Epithelial cell of proximal tubule (primary cell): ENCODE measurements around the gene KCTD19. TPM values are rescaled to one million over a fixed set of nuclear protein-coding genes. Genes with fewer than 3 reads are reported as not detected.
A peak's percentile ranks its signal among the peaks of the same experiment; 100 is the strongest.

Experiments
- DNase-seq: peaks from one replicate; pipeline ENCODE4 v3.0.0-alpha.2; 2011; ENCODE audit warnings: low read depth
- H3K4me3 ChIP-seq: 2 replicates; pipeline ENCODE4 v1.5.1; 2011; ENCODE audit warnings: low read depth, mild to moderate bottlenecking, low read length
- CTCF ChIP-seq: conservative IDR thresholded peaks from 2 replicates; pipeline ENCODE4 v1.5.1; 2012; ENCODE audit warnings: low read depth, mild to moderate bottlenecking, low read length
- total RNA-seq: library from RNA; depleted of rRNA; stranded (reverse); fragments of >200 nt; gene quantifications from 2 replicates; pipeline ENCODE4 v1.2.3, GENCODE V29; 2015

Gene KCTD19
- total RNA-seq, 1 donor from 2014 or later = 0.35 TPM

GRCh38 chr16:67341250-67341649 is 14.7 kb upstream of the KCTD19 start:
- DNase-seq = no peak
- no peak overlapping the region for H3K4me3 ChIP-seq
- TF ChIP-seq CTCF = no peak

DNA sequence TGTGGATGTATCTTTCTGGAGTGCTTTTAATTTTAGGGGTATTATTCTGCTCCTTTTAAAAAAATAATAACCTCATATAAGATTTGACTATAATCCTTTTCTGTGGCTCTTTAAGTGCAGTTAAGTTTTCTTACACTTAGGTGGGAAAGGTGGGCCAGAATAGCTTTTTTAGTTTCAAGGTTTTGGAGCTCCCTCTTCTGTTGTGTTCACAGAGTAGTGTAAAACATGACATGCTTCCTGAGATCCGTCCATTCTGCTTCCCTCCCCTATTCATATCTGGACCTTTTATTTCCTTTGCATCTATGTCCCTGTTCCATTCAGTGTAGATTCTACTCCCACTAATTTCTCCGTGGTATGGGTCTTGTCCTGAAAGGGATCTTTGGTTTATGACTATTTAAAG is 12.9 kb upstream of the KCTD19 start:
- H3K4me3 ChIP-seq = no peak overlapping the region
- no peak for DNase-seq
- TF ChIP-seq CTCF = peak; percentile 50

GRCh38 chr16:67336648-67337047 is 10.1 kb upstream of the KCTD19 start:
- no peak for DNase-seq
- TF ChIP-seq CTCF = no peak
- no peak overlapping the region for H3K4me3 ChIP-seq

DNA sequence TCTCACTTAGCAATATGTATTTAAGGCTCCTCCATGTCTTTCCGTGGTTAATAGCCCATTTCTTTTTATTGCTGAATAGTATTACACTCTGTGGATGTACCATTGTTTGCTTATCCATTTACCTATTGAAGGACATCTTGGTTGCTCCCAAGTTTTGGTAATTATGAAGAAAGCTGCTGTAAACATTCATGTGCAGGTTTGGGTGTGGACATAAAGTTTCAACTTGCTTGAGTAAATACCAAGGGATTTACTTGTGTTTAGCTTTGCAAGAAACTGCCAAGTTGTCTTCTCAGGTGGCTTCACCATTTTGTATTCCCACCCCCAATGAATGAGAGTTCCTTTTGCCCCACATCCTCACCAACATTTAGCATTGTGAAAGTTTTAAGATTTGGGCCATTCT is 9.6 kb upstream of the KCTD19 start:
- H3K4me3 ChIP-seq = no peak overlapping the region
- no peak for TF ChIP-seq CTCF
- DNase-seq = no peak

GRCh38 chr16:67333315-67333714 is 6.8 kb upstream of the KCTD19 start:
- no peak overlapping the region for H3K4me3 ChIP-seq
- DNase-seq = no peak
- TF ChIP-seq CTCF = no peak

GRCh38 chr16:67329901-67330300 is 3.4 kb upstream of the KCTD19 start:
- peak; percentile 56 for DNase-seq
- no peak for TF ChIP-seq CTCF
- H3K4me3 ChIP-seq = no peak overlapping the region

GRCh38 chr16:67327743-67328142 is 1.2 kb upstream of the KCTD19 start:
- DNase-seq = no peak
- H3K4me3 ChIP-seq = peak overlapping the region; percentile 65
- TF ChIP-seq CTCF = no peak
